Nucleus accumbens (tissue), 56 donors: ENCODE results near the gene ALK.

ENCODE experiments used
- DNase-seq, 56 donors: peaks; one replicate each; lab custom pipeline; 2025; lab: John Stamatoyannopoulos, UW

The ALK gene

GRCh38 chr2:29589440-29590103 is 331.8 kb downstream of the ALK start:
- no peak for DNase-seq

DNA sequence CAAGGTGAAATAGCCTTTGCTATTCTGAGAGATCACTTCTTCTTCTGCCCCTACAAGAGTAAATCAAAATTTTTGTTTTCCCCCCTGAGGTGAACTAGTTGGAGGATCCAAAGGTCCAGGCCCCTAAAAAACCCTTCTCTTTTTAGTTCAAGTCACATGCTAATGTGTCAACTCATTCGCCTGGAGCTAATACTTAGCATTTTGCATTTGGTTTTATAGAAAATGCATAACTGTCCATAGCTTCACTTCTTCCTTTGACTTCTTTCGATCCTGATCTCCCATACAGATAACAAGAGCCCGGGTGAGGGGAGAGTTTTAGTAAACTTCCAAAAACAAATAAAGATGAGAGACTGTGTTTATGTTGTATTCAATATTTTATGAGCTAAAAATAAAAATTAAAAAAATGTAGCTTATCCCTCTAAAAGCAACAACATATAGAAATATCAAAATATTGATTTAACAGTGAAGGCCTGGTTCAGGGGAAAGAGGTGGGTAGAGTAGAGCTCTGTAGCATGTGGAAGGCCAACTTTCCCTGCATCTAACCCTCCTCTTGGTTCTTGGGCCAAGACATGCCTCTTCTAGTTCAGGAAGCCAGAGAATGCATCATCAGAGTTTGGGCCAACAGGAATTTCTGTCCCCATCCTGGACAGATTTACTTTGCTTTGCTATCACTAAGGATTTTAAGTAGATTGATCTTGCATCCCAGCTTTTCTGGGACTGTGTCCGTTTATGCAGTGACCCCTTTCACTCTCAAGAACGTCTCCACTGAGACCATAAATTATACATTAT is 333.8 kb downstream of the ALK start:
- DNase-seq: no peak

- DNase-seq: no peak
Observed at GRCh38 chr2:29586919-29587318, 334.5 kb downstream of the ALK start.

- DNase-seq: no peak
Observed at GRCh38 chr2:29583548-29584156, 337.7 kb downstream of the ALK start.

- DNase-seq: no peak
Observed at GRCh38 chr2:29583104-29583503, 338.3 kb downstream of the ALK start.

DNA sequence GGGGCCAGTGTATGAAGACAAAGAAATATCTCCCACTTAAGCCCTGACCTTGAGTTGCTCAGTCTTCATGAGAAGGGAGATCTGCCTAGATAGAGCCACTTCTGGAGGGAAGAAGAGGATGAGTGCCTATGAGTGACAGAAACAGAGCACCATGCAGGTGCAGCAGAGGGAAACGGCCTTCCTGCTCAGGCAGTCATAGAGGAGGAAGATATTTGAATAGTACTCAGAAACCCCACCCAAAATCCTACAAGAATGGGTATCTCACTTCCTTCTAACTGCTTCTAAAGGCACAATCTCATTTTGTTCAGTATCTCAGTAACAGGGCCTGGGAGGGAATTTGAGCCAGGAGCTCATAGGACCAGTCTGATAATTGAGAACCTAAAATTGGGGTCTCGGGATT is 339.3 kb downstream of the ALK start:
- no peak for DNase-seq

GRCh38 chr2:29580223-29580622 is 341.2 kb downstream of the ALK start:
- no peak for DNase-seq

DNA sequence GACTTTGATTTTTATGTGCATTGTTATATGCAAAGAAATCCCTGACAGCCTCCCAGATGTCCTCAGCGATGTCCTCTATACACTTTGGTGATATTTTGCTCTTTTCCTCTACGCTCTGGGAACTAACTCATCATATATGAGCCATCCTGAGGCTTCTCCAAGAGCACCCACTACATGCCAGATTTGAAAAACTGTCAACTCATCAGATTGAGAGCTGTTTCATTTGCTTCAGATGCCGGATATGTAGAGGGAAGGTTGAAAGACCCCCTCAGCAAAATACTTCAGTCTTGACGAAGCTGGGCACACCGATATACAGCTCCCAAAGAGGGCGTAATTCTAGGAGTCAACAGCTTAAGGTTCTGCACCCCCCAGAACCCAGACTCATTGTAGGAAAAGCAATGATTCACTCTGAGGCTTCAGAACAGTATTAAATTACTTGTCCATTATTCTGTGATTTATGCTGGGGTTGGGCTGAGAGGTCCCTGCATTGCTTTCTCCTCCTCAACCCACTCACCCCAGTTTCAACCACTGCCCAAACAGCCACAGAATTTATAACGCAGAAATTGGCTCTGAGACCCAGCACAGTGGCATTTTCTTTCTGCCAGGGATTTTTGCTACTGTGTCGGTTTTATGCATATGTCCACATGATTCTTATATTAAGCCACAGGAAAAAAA is 341.8 kb downstream of the ALK start:
- no peak for DNase-seq

DNA sequence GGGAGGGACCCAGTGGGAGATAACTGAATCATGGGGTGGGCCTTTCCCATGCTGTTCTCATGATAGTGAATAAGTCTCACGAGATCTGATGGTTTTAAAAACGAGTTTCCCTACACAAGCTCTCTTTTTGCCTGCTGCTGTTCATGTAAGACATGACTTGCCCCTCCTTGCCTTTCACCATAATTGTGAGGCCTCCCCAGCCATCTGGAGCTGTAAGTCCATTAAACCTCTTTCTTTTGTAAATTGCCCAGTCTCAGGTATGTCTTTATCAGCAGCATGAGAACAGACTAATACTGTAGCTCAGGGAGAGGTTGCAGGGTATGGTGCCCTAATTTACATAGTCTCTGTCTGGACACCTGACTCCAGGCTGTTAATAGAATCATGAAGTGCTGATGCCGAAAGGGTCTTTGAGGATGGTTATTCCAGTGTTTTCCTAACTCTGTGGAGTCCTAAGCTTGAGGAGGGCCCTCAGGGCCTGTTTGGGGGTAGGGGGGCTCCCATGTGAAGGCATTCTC is 343.2 kb downstream of the ALK start:
- no peak for DNase-seq

DNA sequence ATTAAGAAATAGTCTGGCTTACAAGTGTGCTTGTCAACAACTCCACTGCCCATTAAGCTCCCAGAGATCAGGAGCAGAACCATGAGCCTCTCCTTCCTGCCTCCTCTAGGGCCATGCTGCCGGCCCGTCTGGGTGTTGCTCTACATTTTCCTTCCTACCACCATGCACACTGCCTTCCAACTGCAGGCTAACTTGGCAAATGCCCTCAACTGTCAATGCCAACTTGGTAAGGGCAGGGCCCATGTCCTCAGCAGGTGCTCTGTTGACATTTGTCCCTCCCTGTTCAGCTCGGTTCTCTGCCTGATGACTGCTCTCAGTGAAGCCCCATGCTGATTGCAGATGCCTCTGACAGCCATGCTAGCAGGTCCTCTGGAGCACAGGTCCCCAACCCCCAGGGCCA is 345.2 kb downstream of the ALK start:
- no peak for DNase-seq

- no peak for DNase-seq
Observed at GRCh38 chr2:29575370-29575890, 346.0 kb downstream of the ALK start.

GRCh38 chr2:29573612-29574011 is 347.8 kb downstream of the ALK start:
- DNase-seq: no peak

DNA sequence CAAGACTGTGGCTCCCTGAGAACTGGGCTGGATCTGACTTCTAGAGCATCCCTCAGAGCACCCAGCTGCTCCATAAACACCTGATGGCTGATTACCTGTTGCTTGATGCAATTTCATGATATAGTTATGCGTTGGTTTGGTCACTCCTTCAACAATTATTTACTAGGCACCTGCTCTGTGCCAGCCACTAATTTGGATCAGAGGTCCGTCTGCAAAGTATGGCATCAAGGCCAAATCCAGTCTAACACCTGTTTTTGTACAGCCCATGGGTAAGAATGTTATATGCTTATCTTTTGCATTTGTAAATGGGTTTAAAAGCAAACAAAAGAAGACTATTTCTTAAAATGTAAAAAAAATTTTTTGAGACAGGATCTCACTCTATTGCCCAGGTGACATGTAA is 348.2 kb downstream of the ALK start:
- no peak for DNase-seq

GRCh38 chr2:29570539-29570938 is 350.8 kb downstream of the ALK start:
- no peak for DNase-seq

- no peak for DNase-seq
Observed at GRCh38 chr2:29567906-29568520, 353.4 kb downstream of the ALK start.

DNA sequence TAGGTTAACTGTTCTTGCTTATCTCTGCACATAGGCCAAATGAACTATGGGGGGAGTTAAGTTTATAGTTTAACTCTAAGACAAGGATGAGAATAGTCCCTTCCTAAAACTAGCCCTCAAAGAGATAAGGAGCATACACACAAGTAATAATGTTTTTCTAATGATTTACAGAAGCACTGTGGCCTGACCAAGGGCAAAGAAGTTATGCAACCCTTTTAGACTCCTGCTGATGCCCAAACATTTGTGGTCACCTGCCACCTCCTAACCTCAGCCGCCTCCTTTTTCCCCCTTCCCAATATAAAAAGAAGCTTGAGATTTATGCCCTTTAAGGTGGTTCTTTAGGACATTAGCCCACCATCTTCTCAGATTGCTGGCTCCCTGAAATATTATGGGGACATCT is 357.7 kb downstream of the ALK start:
- no peak for DNase-seq

- DNase-seq: no peak
Observed at GRCh38 chr2:29562896-29563295, 358.5 kb downstream of the ALK start.

- no peak for DNase-seq
Observed at GRCh38 chr2:29562319-29562718, 359.1 kb downstream of the ALK start.

- DNase-seq: no peak
Observed at GRCh38 chr2:29561628-29562027, 359.8 kb downstream of the ALK start.

- DNase-seq: no peak
Observed at GRCh38 chr2:29561181-29561580, 360.2 kb downstream of the ALK start.
